HCT116 (cell line): Measurements from ENCODE around the gene PKNOX2.

ENCODE experiments used
- POLR2A ChIP-seq: IDR thresholded peaks from 2 replicates; pipeline ENCODE4 v1.7.0; 2011; ENCODE audit warnings: borderline replicate concordance; ENCODE audit not compliant: insufficient read depth, insufficient read length; ENCODE audit errors: extremely low read depth
- POLR2AphosphoS5 ChIP-seq: IDR thresholded peaks from 2 replicates; pipeline ENCODE4 v1.6.1; 2011; ENCODE audit warnings: mild to moderate bottlenecking, low read depth, low read length, moderate library complexity
- RAD21 ChIP-seq: IDR thresholded peaks from 2 replicates; pipeline ENCODE4 v1.6.1; 2012; ENCODE audit warnings: low read depth, mild to moderate bottlenecking
- TCF7L2 ChIP-seq: IDR thresholded peaks from 2 replicates; pipeline ENCODE4 v1.7.0; 2011; ENCODE audit warnings: borderline replicate concordance, inconsistent platforms; ENCODE audit not compliant: insufficient read depth, insufficient read length; ENCODE audit errors: extremely low read depth
- ZFX ChIP-seq: fragments of 450-650 bp; IDR thresholded peaks from 2 replicates; pipeline ENCODE4 v1.6.1; 2017
- TF ChIP-seq, protein P1 (sequence below): IDR thresholded peaks from 2 replicates; pipeline ENCODE4 v1.6.1; 2012; ENCODE audit warnings: low read depth
- TF ChIP-seq, protein P2 (sequence below), 3 experiments: fragments of 200-600 bp in 1 of 3; sonication (generic) in 1 of 3; IDR thresholded peaks in 2 of 3; conservative IDR thresholded peaks in 1 of 3; 2 replicates each; pipeline ENCODE4 v1.5.1; 2012 to 2017; ENCODE audit warnings: low read depth in 2 of 3, low read length in 2 of 3, antibody characterized with exemption in 1 of 3, borderline replicate concordance in 1 of 3, control low read depth in 1 of 3, mild to moderate bottlenecking in 1 of 3, mixed read lengths in 1 of 3, mixed run types in 1 of 3, moderate library complexity in 1 of 3; ENCODE audit not compliant: insufficient read depth in 1 of 3
- TF ChIP-seq, protein P3 (sequence below): IDR thresholded peaks from 2 replicates; pipeline ENCODE4 v1.6.1; 2012

DNA sequence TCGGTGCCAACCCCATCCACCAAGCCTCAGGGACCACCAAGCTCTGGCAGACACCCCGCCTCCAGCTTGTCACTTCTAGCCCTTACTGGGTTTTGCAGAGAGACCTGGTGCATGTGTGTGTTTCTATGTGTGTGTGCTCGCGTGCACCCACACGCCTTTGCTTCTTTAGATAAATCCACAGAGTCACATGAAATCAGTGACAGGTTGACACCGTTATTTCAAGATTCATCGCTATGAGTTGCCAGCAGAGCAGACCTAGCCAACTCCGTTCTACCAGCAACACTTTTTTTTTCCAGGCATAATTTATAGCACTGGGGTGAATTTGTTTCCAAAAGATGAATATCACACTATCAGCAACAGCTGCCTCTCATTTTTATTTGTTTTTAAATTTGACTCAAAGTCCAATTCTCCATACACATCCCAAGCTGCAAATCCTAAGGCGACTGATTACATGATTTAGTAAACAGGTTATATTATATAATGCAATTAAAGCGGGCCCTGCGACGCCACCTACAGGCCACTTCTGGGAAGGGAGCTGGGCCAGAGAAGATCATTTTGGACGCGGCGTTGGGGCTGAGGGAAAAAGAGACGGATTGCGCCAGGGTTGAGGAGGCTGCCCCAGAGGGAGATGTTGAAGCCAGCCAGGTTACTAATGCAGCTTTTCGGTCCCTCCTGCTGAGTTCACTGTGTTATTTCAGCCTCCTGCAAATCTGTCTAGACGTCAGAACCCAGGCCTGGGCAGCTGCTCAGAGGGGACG, 181.0 kb downstream of the PKNOX2 start:
- TF ChIP-seq RAD21: peak; percentile 72
- TF ChIP-seq, protein P1, sequence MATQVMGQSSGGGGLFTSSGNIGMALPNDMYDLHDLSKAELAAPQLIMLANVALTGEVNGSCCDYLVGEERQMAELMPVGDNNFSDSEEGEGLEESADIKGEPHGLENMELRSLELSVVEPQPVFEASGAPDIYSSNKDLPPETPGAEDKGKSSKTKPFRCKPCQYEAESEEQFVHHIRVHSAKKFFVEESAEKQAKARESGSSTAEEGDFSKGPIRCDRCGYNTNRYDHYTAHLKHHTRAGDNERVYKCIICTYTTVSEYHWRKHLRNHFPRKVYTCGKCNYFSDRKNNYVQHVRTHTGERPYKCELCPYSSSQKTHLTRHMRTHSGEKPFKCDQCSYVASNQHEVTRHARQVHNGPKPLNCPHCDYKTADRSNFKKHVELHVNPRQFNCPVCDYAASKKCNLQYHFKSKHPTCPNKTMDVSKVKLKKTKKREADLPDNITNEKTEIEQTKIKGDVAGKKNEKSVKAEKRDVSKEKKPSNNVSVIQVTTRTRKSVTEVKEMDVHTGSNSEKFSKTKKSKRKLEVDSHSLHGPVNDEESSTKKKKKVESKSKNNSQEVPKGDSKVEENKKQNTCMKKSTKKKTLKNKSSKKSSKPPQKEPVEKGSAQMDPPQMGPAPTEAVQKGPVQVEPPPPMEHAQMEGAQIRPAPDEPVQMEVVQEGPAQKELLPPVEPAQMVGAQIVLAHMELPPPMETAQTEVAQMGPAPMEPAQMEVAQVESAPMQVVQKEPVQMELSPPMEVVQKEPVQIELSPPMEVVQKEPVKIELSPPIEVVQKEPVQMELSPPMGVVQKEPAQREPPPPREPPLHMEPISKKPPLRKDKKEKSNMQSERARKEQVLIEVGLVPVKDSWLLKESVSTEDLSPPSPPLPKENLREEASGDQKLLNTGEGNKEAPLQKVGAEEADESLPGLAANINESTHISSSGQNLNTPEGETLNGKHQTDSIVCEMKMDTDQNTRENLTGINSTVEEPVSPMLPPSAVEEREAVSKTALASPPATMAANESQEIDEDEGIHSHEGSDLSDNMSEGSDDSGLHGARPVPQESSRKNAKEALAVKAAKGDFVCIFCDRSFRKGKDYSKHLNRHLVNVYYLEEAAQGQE: no peak
- TF ChIP-seq, protein P2, sequence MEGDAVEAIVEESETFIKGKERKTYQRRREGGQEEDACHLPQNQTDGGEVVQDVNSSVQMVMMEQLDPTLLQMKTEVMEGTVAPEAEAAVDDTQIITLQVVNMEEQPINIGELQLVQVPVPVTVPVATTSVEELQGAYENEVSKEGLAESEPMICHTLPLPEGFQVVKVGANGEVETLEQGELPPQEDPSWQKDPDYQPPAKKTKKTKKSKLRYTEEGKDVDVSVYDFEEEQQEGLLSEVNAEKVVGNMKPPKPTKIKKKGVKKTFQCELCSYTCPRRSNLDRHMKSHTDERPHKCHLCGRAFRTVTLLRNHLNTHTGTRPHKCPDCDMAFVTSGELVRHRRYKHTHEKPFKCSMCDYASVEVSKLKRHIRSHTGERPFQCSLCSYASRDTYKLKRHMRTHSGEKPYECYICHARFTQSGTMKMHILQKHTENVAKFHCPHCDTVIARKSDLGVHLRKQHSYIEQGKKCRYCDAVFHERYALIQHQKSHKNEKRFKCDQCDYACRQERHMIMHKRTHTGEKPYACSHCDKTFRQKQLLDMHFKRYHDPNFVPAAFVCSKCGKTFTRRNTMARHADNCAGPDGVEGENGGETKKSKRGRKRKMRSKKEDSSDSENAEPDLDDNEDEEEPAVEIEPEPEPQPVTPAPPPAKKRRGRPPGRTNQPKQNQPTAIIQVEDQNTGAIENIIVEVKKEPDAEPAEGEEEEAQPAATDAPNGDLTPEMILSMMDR (IDR thresholded peaks at IDR 0.05 in 2 of 3, conservative IDR thresholded peaks at IDR 0.05 in 1 of 3; ENCODE audit: borderline replicate concordance in 1 of 3, insufficient read depth in 1 of 3, low read depth in 2 of 3, low read length in 2 of 3): peak; percentile 83 to 92 (median 91)
- no peak for TF ChIP-seq POLR2A
- no peak for TF ChIP-seq POLR2AphosphoS5
- TF ChIP-seq, protein P3, sequence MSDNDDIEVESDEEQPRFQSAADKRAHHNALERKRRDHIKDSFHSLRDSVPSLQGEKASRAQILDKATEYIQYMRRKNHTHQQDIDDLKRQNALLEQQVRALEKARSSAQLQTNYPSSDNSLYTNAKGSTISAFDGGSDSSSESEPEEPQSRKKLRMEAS: no peak
- no peak for TF ChIP-seq TCF7L2
- no peak for TF ChIP-seq ZFX
